Activated naive CD4-positive, alpha-beta T cell treated with anti-CD3 and anti-CD28 coated beads, Interleukin-2, amount 50 U/mL, for 16 hours (primary cell): Measurements from ENCODE around the gene ETS1.

Source experiments
- DNase-seq: peaks from one replicate; pipeline ENCODE4 v3.0.0-alpha.2; 2020

The ETS1 gene

GRCh38 chr11:128479144-128479543, 108.2 kb downstream of the ETS1 start:
- DNase-seq = no peak

- no peak for DNase-seq
These were observed 109.1 kb downstream of the ETS1 start for GRCh38 chr11:128478305-128478704.

GRCh38 chr11:128477811-128478210, 109.5 kb downstream of the ETS1 start:
- no peak for DNase-seq

- no peak for DNase-seq
These were observed 110.1 kb downstream of the ETS1 start for GRCh38 chr11:128477278-128477677.

GRCh38 chr11:128476729-128477128, 110.6 kb downstream of the ETS1 start:
- peak; percentile 51 for DNase-seq

GRCh38 chr11:128476049-128476448, 111.3 kb downstream of the ETS1 start:
- DNase-seq = no peak

- no peak for DNase-seq
These were observed 113.1 kb downstream of the ETS1 start for GRCh38 chr11:128474036-128474874.

GRCh38 chr11:128473636-128474035, 113.7 kb downstream of the ETS1 start:
- peak; percentile 37 for DNase-seq

GRCh38 chr11:128472128-128473089, 114.9 kb downstream of the ETS1 start:
- DNase-seq = peak; percentile 77

GRCh38 chr11:128471138-128471661, 116.2 kb downstream of the ETS1 start:
- peak; percentile 71 for DNase-seq

- peak; percentile 65 for DNase-seq
These were observed 117.3 kb downstream of the ETS1 start for GRCh38 chr11:128470081-128470480.

GRCh38 chr11:128469220-128469619, 118.1 kb downstream of the ETS1 start:
- no peak for DNase-seq

GRCh38 chr11:128468111-128468510, 119.2 kb downstream of the ETS1 start:
- DNase-seq = no peak

- DNase-seq = no peak
These were observed 119.7 kb downstream of the ETS1 start for GRCh38 chr11:128467610-128468041.

- DNase-seq = no peak
These were observed 120.3 kb downstream of the ETS1 start for GRCh38 chr11:128467041-128467440.

- DNase-seq = no peak
These were observed 121.2 kb downstream of the ETS1 start for GRCh38 chr11:128465946-128466705.

GRCh38 chr11:128465531-128465930, 121.8 kb downstream of the ETS1 start:
- no peak for DNase-seq

GRCh38 chr11:128464878-128465450, 122.4 kb downstream of the ETS1 start:
- DNase-seq = no peak

- no peak for DNase-seq
These were observed 123.4 kb downstream of the ETS1 start for GRCh38 chr11:128463979-128464378.

GRCh38 chr11:128463371-128463829, 124.0 kb downstream of the ETS1 start:
- DNase-seq = no peak

GRCh38 chr11:128462922-128463321, 124.4 kb downstream of the ETS1 start:
- no peak for DNase-seq

GRCh38 chr11:128462189-128462588, 125.2 kb downstream of the ETS1 start:
- no peak for DNase-seq
